ENCODE measurements around the gene SGK2.

Gene SGK2

GRCh38 chr20:43513372-43513930 lies 45.4 kb upstream of the SGK2 start:
- Histone ChIP-seq H3K9me3 (ENCODE audit: control insufficient read depth, insufficient read depth, low read depth, low read length) (no peaks in the 10 kb centered on the region), H3K27ac (ENCODE audit: extremely low read depth, low read depth, low read length) (no peak overlapping the region), H3K4me3 (ENCODE audit: low read depth, low read length) (peak overlapping the region; percentile 54), H3K36me3 (ENCODE audit: control insufficient read depth in 2 of 2, insufficient read depth in 1 of 2, low read length in 2 of 2) (peaks cover 0 to 23% of the 10 kb centered on the region in 2 experiments; a peak in 2 of 3 replicates), H3K4me1 (ENCODE audit: control insufficient read depth, insufficient read depth, low read length) (peaks cover 6% of the 10 kb centered on the region; the same call in 1 of the 2 replicates)
- ChIA-PET POLR2A (interaction anchor here (0.8 to 2.5 kb wide), 8 partner anchors 9 to 98 kb away, joined by 3 to 36 read pairs (median 9); partner anchors contain the start of genes IFT52 and SRSF6), CTCF (interaction anchor here (0.6 to 1.0 kb wide), 3 partner anchors 19 to 956 kb away, joined by 3 to 4 read pairs (median 3); no protein-coding TSS in a partner anchor)
- 0 out of 2 replicates have a peak, but pooled peaks have one; percentile 56 for TF ChIP-seq ZNF600 (tag by site-specific recombination; IDR thresholded peaks at IDR 0.05)
- no peak for TF ChIP-seq ZNF214 (tag by site-specific recombination; IDR thresholded peaks at IDR 0.05; ENCODE audit: borderline replicate concordance)
- no peak for TF ChIP-seq BCL6B (tag by site-specific recombination; IDR thresholded peaks at IDR 0.05)

GRCh38 chr20:43513931-43514647 lies 44.7 kb upstream of the SGK2 start:
- Histone ChIP-seq H3K9me3 (ENCODE audit: control insufficient read depth, insufficient read depth, low read depth, low read length) (no peaks in the 10 kb centered on the region), H3K36me3 (ENCODE audit: control insufficient read depth in 2 of 2, insufficient read depth in 1 of 2, low read length in 2 of 2) (peaks cover 3 to 25% of the 10 kb centered on the region in 2 experiments; a peak in 2 of 3 replicates), H3K27ac (ENCODE audit: extremely low read depth, low read depth, low read length) (peak overlapping the region; percentile 60; the same call in 1 of the 2 replicates), H3K4me3 (ENCODE audit: low read depth, low read length) (peak overlapping the region; percentile 74), H3K4me1 (ENCODE audit: control insufficient read depth, insufficient read depth, low read length) (peaks cover 6% of the 10 kb centered on the region; the same call in 1 of the 2 replicates)
- CTCF ChIA-PET: interaction anchor here (0.6 to 1.8 kb wide), 6 partner anchors 8 to 955 kb away, joined by 3 to 13 read pairs (median 3); no protein-coding TSS in a partner anchor
- POLR2A ChIA-PET: interaction anchor here (0.8 to 2.5 kb wide), 10 partner anchors 9 to 97 kb away, joined by 3 to 36 read pairs (median 8); partner anchors contain the start of genes IFT52 and SRSF6
- TF ChIP-seq GLIS2 (tag by site-specific recombination; IDR thresholded peaks at IDR 0.05) (peak; percentile 87), KLF10 (tag by site-specific recombination; IDR thresholded peaks at IDR 0.05) (peak; percentile 32; the same call in 1 of the 2 replicates), ZNF19 (tag by site-specific recombination; IDR thresholded peaks at IDR 0.05; ENCODE audit: low read depth) (no peak), ZBTB11 (tag by site-specific recombination; conservative IDR thresholded peaks at IDR 0.05; ENCODE audit: low read depth) (peak; percentile 89), KLF1 (tag by site-specific recombination; IDR thresholded peaks at IDR 0.05) (peak; percentile 32), ZNF768 (tag by site-specific recombination; IDR thresholded peaks at IDR 0.05) (no peak), MZF1 (tag by site-specific recombination; IDR thresholded peaks at IDR 0.05; ENCODE audit: borderline replicate concordance) (no peak), KLF9 (tag by site-specific recombination; IDR thresholded peaks at IDR 0.05; ENCODE audit: low read depth) (peak; percentile 88), EGR2 (tag by site-specific recombination; IDR thresholded peaks at IDR 0.05; ENCODE audit: low read depth) (0 out of 2 replicates have a peak, but pooled peaks have one; percentile 61), ZNF341 (tag by site-specific recombination; IDR thresholded peaks at IDR 0.05; ENCODE audit: low read depth) (peak; percentile 72), ZNF266 (tag by site-specific recombination; IDR thresholded peaks at IDR 0.05; ENCODE audit: low read depth) (no peak), KLF16 (tag by site-specific recombination; IDR thresholded peaks at IDR 0.05) (peak; percentile 76), HIC1 (tag by site-specific recombination; IDR thresholded peaks at IDR 0.05) (peak; percentile 74), ZNF335 (tag by site-specific recombination; conservative IDR thresholded peaks at IDR 0.05) (peak; percentile 83), MEIS1 (CRISPR knock-in tag; IDR thresholded peaks at IDR 0.05; ENCODE audit: borderline replicate concordance) (no peak), ZNF398 (tag by site-specific recombination; IDR thresholded peaks at IDR 0.05) (0 out of 2 replicates have a peak, but pooled peaks have one; percentile 7), ZNF223 (tag by site-specific recombination; IDR thresholded peaks at IDR 0.05) (no peak), ZIC2 (tag by site-specific recombination; IDR thresholded peaks at IDR 0.05) (peak; percentile 70), ZNF510 (tag by site-specific recombination; IDR thresholded peaks at IDR 0.05; ENCODE audit: insufficient replicate concordance) (no peak), SALL2 (tag by site-specific recombination; IDR thresholded peaks at IDR 0.05; ENCODE audit: borderline replicate concordance) (no peak), SP2 (tag by site-specific recombination; IDR thresholded peaks at IDR 0.05) (peak; percentile 86)

All from HEK293 (cell line).